HFFc6 (cell line): Measurements from ENCODE around the gene RHO. TPM values are rescaled to one million over a fixed set of nuclear protein-coding genes. Genes with fewer than 3 reads are reported as not detected.

Experiments used
- DNase-seq: peaks from one replicate; pipeline ENCODE4 v3.0.0-alpha.2; 2018
- H3K27ac Mint-ChIP-seq: 2 replicates; pipeline ENCODE4 v1.8.0; 2020; ENCODE audit warnings: mild to moderate bottlenecking, mixed read lengths
- H3K27me3 Mint-ChIP-seq: 2 replicates; pipeline ENCODE4 v1.8.0; 2021; ENCODE audit warnings: mild to moderate bottlenecking, moderate library complexity, mixed read lengths; ENCODE audit not compliant: insufficient read depth
- H3K36me3 Mint-ChIP-seq: 2 replicates; pipeline ENCODE4 v1.8.0; 2021; ENCODE audit warnings: low read depth, mixed read lengths
- H3K4me1 Mint-ChIP-seq: 2 replicates; pipeline ENCODE4 v1.8.0; 2020; ENCODE audit warnings: low read depth, mixed read lengths
- H3K4me3 Mint-ChIP-seq: 2 replicates; pipeline ENCODE4 v1.8.0; 2020; ENCODE audit warnings: mild to moderate bottlenecking, moderate library complexity, mixed read lengths
- H3K9me3 Mint-ChIP-seq: 2 replicates; pipeline ENCODE4 v1.8.0; 2020; ENCODE audit warnings: mild to moderate bottlenecking, mixed read lengths
- CTCF ChIP-seq: fragments of 200-600 bp; sonication (generic); IDR thresholded peaks from 2 replicates; pipeline ENCODE4 v1.5.0; 2021; ENCODE audit warnings: antibody characterized with exemption, mild to moderate bottlenecking
- total RNA-seq, 6 experiments: library from RNA; stranded (reverse); fragmentation: NEBNext Ultra II Directional; extraction: Animal tissue kit (Norgen Biotek cat#: 25700); gene quantifications; 2 replicates in 1 of 6; 3 replicates in 5 of 6; pipeline ENCODE4 v1.2.3, GENCODE V29; 2021

The RHO gene
- total RNA-seq, 6 experiments from 2014 or later = not detected

- no peak for TF ChIP-seq CTCF
- Mint-ChIP-seq H3K27ac (no peak overlapping the region), H3K4me1 (peaks cover 23% of the 10 kb centered on the region), H3K4me3 (no peak overlapping the region), H3K36me3 (peaks cover 4% of the 10 kb centered on the region; the same call in 1 of the 2 replicates), H3K9me3 (no peaks in the 10 kb centered on the region), H3K27me3 (no peaks in the 10 kb centered on the region; the same call in 1 of the 2 replicates)
- no peak for DNase-seq
These were observed 5.5 kb upstream of the RHO start for GRCh38 chr3:129522953-129523352.

- no peaks in the 10 kb centered on the region; the same call in 1 of the 2 replicates for H3K27me3 Mint-ChIP-seq
- H3K27ac Mint-ChIP-seq = no peak overlapping the region
- no peaks in the 10 kb centered on the region for H3K9me3 Mint-ChIP-seq
- no peak overlapping the region for H3K4me3 Mint-ChIP-seq
- peaks cover 23% of the 10 kb centered on the region for H3K4me1 Mint-ChIP-seq
- no peak for TF ChIP-seq CTCF
- H3K36me3 Mint-ChIP-seq = peaks cover 4% of the 10 kb centered on the region; the same call in 1 of the 2 replicates
- DNase-seq = no peak
These were observed 4.4 kb upstream of the RHO start for GRCh38 chr3:129524081-129524480.

- Mint-ChIP-seq H3K4me1 (peaks cover 26% of the 10 kb centered on the region), H3K4me3 (no peak overlapping the region), H3K27me3 (no peaks in the 10 kb centered on the region; the same call in 1 of the 2 replicates), H3K27ac (peak overlapping the region; percentile 18), H3K9me3 (no peaks in the 10 kb centered on the region), H3K36me3 (no peaks in the 10 kb centered on the region)
- no peak for TF ChIP-seq CTCF
- DNase-seq = peak; percentile 66
These were observed 3.0 kb upstream of the RHO start for GRCh38 chr3:129525341-129525968.

GRCh38 chr3:129526121-129526900 is 2.1 kb upstream of the RHO start:
- Mint-ChIP-seq H3K4me1 (peaks cover 25% of the 10 kb centered on the region), H3K27ac (no peak overlapping the region), H3K4me3 (no peak overlapping the region), H3K9me3 (no peaks in the 10 kb centered on the region), H3K27me3 (no peaks in the 10 kb centered on the region; the same call in none of the 2 replicates), H3K36me3 (no peaks in the 10 kb centered on the region)
- DNase-seq = no peak
- no peak for TF ChIP-seq CTCF

GRCh38 chr3:129527262-129527661 is 1.2 kb upstream of the RHO start:
- no peak for TF ChIP-seq CTCF
- H3K4me1 Mint-ChIP-seq = peaks cover 25% of the 10 kb centered on the region
- H3K27ac Mint-ChIP-seq = no peak overlapping the region
- no peaks in the 10 kb centered on the region; the same call in none of the 2 replicates for H3K27me3 Mint-ChIP-seq
- no peaks in the 10 kb centered on the region for H3K36me3 Mint-ChIP-seq
- no peak overlapping the region for H3K4me3 Mint-ChIP-seq
- H3K9me3 Mint-ChIP-seq = no peaks in the 10 kb centered on the region
- DNase-seq = no peak
